AG20443 (cell line): ENCODE data around the gene PGF.

Experiments
- DNase-seq: peaks from one replicate; pipeline ENCODE4 v3.0.0; 2012; ENCODE audit warnings: low spot score, mixed read lengths

Gene PGF

DNA sequence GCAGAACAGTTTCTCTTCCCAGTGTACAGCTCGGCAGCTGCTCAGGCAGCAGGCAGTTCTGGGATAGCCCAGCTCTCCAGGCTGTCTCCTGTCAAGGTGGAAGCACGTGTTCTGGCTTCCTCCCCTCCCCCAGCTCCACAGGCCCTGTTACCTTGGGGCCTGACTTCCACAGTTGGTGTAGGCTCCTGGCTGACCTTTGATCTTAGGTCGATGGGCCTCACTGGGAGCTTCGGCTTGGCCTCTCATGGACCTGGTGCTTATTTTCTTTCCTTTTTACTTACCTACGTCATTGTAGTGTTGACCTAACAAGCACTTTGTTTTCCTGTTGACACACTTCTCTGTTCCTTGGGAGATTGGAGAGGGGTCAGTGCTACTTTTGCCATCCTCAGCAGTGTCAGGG lies 56.7 kb downstream of the PGF start:
- DNase-seq, result no peak

DNA sequence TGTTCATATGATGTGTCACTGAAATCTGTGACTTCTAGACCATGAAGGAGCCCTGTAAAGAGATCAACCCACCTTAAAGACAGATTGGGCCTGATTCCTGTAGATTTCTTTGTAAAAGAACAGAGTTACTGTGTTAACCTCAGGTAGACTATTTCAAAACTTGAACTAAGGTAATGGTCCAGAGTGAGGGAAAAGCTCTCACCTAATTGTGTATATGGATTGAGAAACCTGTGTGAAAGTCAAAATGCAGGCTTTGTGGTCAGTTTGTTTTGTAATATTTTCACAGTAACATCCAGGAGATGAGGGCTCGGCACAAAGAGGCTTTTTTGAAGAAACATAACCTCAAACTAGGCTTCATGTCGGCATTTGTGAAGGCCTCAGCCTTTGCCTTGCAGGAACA lies 57.3 kb downstream of the PGF start:
- no peak for DNase-seq

DNA sequence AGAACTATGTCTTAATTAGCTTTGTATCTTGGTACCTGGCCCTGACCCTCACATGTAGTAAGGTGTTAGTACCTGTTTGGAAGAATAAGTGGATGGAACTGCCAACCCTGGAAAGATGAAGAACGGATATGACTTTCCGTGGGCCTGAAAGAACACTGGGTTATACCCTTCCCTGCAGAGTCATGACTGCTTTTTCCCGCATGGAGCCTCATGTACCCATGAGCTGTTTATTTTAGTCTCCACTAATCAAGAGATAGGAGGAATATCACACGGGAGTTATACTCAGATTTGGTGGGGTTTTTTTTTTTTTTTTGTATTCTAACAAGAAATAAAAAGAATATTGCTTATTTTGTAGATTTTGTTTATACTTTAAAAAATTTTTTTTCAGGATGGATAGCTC lies 57.8 kb downstream of the PGF start:
- no peak for DNase-seq

DNA sequence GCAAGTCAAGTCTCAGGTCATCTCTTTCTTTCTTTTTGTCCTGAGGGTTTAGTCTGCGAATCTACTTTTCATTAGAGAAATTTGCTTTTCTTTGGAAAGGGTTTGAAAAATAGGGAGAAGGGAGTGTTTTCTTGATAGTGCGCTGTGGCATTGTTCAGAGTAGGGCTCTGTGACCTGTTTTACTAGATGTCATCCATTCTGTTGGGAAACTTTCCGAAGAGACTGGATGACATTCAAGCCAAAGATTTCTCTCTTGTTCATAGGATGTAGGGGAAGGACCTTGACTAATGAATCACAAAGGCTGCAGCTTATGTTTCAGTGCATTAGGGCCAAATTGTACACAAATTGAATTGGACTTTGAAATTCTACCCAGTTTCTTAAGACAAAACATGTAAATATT lies 59.0 kb downstream of the PGF start:
- DNase-seq, result no peak

DNA sequence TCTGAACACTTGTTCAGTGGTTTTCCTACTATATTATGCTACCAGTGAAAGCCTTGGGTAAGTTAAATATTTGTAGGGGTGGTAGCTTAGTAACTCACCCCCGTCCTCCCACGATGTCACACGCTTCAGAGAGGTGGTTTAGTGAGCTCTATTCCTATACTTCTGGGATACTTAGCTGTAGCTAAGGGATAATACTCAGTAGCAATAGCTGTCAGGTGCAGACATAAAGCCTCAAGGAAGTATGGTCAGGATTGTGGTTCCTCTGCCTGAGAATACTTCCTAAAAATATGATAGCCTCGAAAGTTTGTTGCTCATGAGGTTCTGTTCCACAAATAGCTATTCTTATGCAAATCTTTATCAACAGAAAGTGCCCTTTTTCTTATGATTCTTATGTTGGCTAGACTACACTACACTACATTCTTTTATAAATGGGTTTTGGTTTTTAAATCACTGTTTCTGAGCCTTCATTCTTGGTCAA lies 61.7 kb downstream of the PGF start:
- DNase-seq, result no peak

DNA sequence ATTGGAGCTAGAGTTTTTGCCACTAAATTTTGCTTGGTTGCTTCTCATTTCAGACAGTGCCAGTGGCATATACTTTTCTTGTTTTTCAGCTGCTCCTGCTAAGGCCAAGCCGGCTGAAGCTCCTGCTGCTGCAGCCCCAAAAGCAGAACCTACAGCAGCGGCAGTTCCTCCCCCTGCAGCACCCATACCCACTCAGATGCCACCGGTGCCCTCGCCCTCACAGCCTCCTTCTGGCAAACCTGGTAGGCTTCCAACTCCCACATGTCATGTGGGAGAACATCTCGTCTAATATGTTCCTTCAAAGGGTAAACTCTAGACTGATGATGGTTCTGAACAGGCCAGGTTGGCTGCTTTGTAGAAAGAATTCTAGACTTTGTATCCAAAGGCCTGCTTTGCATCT lies 62.7 kb downstream of the PGF start:
- DNase-seq, result no peak

DNA sequence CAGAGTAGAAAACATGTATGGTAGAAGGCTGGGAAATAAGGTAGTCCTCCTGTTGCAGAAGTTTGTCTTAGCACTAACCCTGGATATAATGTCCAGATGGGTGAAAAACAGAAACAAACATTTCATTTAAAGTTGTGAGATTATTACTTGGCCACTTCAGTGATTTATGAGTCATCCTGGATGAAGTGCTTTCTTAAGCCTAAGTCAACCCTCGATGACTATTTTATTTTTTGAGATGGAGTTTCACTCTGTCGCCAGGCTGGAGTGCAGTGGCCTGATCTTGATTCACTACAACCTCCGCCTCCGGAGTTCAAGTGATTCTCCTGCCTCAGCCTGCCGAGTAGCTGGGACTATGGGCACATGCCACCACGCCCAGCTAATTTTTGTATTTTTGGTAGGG lies 63.5 kb downstream of the PGF start:
- no peak for DNase-seq
